Spleen (tissue), 7 donors: ENCODE measurements around the gene LRRC72.

Experiments
- POLR2A ChIP-seq, 3 donors: fragments of 450-650 bp; IDR thresholded peaks; one replicate each; pipeline ENCODE4 v1.5.1; 2017; ENCODE audit warnings: antibody characterized with exemption in 3 of 3, mild to moderate bottlenecking in 1 of 3
- POLR2AphosphoS5 ChIP-seq, 3 donors: sonication (generic); formaldehyde crosslinking; IDR thresholded peaks; one replicate each; pipeline ENCODE4 v1.5.1; 2017; ENCODE audit warnings: antibody characterized with exemption in 3 of 3
- TF ChIP-seq, protein P1 (sequence below), 11 experiments: fragments of 200-600 bp in 7 of 11; fragments of 450-650 bp in 4 of 11; sonication (generic) in 4 of 11; IDR thresholded peaks in 8 of 11; conservative IDR thresholded peaks in 3 of 11; 1 replicate in 7 of 11; 2 replicates in 4 of 11; pipeline versions ENCODE4 v1.4.0 to v1.8.0; 2016 to 2021; ENCODE audit warnings: antibody characterized with exemption in 11 of 11, inconsistent platforms in 4 of 11, mild to moderate bottlenecking in 1 of 11
- donor health status: DM: no; HTN: no; CAD: no; lungs with moderate emphysema.
- donor health status: DM: no; HTN: no; CAD: no.
- donor health status: DM: no; HTN: no; CAD: no.

GRCh38 chr7:16604054-16604453, 77.4 kb downstream of the LRRC72 start:
- TF ChIP-seq, protein P1, sequence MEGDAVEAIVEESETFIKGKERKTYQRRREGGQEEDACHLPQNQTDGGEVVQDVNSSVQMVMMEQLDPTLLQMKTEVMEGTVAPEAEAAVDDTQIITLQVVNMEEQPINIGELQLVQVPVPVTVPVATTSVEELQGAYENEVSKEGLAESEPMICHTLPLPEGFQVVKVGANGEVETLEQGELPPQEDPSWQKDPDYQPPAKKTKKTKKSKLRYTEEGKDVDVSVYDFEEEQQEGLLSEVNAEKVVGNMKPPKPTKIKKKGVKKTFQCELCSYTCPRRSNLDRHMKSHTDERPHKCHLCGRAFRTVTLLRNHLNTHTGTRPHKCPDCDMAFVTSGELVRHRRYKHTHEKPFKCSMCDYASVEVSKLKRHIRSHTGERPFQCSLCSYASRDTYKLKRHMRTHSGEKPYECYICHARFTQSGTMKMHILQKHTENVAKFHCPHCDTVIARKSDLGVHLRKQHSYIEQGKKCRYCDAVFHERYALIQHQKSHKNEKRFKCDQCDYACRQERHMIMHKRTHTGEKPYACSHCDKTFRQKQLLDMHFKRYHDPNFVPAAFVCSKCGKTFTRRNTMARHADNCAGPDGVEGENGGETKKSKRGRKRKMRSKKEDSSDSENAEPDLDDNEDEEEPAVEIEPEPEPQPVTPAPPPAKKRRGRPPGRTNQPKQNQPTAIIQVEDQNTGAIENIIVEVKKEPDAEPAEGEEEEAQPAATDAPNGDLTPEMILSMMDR (IDR thresholded peaks at IDR 0.05 in 8 of 11, conservative IDR thresholded peaks at IDR 0.05 in 3 of 11): no peak
- TF ChIP-seq POLR2AphosphoS5 (IDR thresholded peaks at IDR 0.05) (no peak), POLR2A (IDR thresholded peaks at IDR 0.05) (no peak)
